Measurements from ENCODE around the gene PCDH9.

The PCDH9 gene

DNA sequence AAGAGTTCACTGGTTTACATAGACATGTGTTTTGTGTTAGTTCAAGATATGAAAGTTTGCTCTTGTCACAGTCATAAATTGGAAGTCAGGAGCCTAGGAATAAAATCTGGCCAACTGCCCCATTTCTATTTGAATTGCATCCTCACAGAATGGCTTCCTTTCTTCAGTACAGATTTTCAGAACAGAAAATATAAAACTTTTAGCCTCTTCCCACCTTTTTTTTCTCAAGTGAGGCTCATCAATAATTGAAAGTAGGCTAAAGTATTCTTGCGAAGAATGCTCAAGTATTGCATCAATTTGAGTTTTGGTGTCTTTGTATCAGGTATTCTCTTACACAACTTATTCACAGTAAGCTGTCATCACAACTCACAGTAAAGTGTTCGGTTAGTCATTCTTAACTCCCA, 802.7 kb downstream of the PCDH9 start:
- in situ Hi-C loops (cut with MboI; ENCODE audit: low sequenced_read_pairs, unreplicated experiment): no loop called here
- no peak for DNase-seq (ENCODE audit: low spot score)
- TF ChIP-seq, protein P1, sequence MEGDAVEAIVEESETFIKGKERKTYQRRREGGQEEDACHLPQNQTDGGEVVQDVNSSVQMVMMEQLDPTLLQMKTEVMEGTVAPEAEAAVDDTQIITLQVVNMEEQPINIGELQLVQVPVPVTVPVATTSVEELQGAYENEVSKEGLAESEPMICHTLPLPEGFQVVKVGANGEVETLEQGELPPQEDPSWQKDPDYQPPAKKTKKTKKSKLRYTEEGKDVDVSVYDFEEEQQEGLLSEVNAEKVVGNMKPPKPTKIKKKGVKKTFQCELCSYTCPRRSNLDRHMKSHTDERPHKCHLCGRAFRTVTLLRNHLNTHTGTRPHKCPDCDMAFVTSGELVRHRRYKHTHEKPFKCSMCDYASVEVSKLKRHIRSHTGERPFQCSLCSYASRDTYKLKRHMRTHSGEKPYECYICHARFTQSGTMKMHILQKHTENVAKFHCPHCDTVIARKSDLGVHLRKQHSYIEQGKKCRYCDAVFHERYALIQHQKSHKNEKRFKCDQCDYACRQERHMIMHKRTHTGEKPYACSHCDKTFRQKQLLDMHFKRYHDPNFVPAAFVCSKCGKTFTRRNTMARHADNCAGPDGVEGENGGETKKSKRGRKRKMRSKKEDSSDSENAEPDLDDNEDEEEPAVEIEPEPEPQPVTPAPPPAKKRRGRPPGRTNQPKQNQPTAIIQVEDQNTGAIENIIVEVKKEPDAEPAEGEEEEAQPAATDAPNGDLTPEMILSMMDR (IDR thresholded peaks at IDR 0.05; ENCODE audit: borderline replicate concordance, control extremely low read depth, extremely low read depth, insufficient read depth, missing control alignments): no peak

DNA sequence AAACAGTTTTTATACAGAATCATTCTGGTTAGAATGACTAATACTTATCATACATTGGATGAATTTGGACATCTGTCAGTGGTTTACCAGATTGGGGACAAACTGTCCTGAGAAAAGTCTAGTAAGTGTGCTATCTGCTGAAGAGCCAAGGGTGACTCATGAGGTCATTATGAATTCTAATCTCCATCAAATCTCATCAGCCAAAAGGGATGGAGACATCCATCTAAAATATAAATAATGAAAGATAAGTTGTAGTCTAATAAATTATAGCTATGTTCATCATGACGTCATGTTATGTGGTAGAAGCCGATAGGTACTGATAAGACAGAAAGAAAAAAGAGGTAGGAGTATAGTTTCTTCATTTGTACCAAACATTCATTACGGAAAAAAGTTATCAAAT, 804.4 kb downstream of the PCDH9 start:
- in situ Hi-C loops (cut with MboI; ENCODE audit: low sequenced_read_pairs, unreplicated experiment): no loop called here
- TF ChIP-seq, protein P1 (IDR thresholded peaks at IDR 0.05; ENCODE audit: borderline replicate concordance, control extremely low read depth, extremely low read depth, insufficient read depth, missing control alignments): no peak
- no peak for DNase-seq (ENCODE audit: low spot score)

DNA sequence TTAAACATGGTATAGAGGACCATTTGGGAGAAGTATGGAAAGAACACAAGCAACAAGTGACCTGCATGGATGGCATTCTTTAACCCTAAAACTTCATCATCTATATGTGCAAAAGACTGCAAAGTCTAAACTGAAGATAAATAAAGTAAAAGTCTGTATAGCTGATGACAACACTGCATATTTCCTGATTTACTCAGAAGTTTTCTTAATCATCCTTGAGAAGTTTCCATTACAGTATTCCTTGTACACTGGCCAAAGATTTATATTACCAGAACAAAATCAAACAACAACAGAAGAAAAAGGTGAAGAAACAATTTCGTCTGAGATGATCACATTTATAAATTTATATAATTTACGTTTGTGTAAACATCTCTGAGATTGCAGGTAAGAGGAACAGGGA, 805.7 kb downstream of the PCDH9 start:
- no peak for DNase-seq (ENCODE audit: low spot score)
- in situ Hi-C loops (cut with MboI; ENCODE audit: low sequenced_read_pairs, unreplicated experiment): no loop called here
- TF ChIP-seq, protein P1 (IDR thresholded peaks at IDR 0.05; ENCODE audit: borderline replicate concordance, control extremely low read depth, extremely low read depth, insufficient read depth, missing control alignments): no peak

DNA sequence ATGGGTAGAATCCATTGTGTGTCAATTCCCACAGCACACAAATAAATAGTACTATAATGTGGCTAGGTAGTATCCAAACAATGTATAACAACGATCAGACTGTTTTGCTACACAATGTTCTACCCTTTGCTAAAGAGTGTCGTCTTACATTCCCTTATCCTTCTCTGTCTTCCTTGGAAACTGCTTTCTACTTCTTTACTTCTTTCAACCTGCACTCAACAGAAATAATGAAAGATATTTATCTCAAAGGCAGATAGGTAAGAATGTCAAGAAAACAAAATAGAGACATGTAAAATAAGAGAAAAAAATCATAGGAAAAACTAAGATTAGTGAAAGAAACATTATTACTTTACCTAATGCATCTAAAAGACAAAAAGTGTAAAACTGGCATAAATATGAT, 814.7 kb downstream of the PCDH9 start:
- in situ Hi-C loops (cut with MboI; ENCODE audit: low sequenced_read_pairs, unreplicated experiment): no loop called here
- no peak for DNase-seq (ENCODE audit: low spot score)
- TF ChIP-seq, protein P1 (IDR thresholded peaks at IDR 0.05; ENCODE audit: borderline replicate concordance, control extremely low read depth, extremely low read depth, insufficient read depth, missing control alignments): no peak

DNA sequence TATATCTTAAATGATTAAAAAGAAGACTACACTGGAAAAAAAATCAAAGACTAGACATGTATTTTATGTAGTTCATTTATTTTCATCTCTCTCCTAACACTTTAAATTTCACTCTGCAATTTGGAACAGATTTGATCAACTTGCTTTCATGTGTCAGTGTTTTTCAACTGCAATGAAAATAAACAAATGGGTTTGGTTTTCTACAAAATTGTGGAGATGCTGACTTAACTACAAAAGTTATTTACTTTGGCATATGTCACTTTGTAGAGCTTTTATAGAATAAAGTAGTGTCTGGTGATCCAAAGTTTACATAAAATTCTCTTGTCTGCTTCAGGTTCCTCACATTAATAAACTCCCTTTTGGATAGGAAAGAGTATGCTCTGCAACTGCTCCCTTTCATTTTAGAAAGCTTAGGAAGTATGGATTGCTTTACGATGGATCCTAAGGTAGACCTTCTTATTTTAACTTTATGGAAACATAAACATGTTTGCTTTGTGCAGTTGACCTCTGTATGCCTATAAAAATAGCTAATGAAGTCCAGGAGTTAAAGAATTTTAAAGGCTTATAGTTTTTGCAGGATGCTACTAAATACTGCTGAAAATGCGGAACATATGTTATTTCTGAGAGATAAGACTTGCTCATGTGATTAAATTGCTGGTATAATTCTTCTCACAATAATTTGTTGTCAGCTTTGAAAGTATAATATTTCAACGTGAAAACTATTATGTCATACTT, 815.9 kb downstream of the PCDH9 start:
- TF ChIP-seq, protein P1 (IDR thresholded peaks at IDR 0.05; ENCODE audit: borderline replicate concordance, control extremely low read depth, extremely low read depth, insufficient read depth, missing control alignments): no peak
- in situ Hi-C loops (cut with MboI; ENCODE audit: low sequenced_read_pairs, unreplicated experiment): no loop called here

DNA sequence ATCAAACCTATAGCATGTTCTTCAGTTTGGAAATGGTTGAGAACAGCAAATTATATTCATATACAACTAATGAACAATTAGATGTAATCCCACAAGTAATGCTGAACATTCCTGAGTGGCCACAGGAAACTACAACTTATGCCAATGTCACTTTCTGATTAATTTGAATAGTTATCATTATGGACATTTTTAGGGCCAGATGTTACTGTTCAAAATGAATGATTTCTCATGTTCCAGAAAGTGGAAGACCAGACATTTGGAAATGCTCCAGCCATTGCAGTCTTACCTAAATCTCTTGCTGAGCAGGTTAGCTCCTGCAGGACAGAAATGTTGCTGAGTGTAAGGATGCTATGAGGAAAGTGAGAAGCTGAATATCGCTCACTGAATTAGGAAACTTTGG, 819.8 kb downstream of the PCDH9 start:
- no peak for DNase-seq (ENCODE audit: low spot score)
- TF ChIP-seq, protein P1 (IDR thresholded peaks at IDR 0.05; ENCODE audit: borderline replicate concordance, control extremely low read depth, extremely low read depth, insufficient read depth, missing control alignments): no peak
- in situ Hi-C loops (cut with MboI; ENCODE audit: low sequenced_read_pairs, unreplicated experiment): no loop called here

More for the DNA sequence above, 815.9 kb downstream of the PCDH9 start:
- no peak for DNase-seq (ENCODE audit: low spot score)

All from GM13976 (cell line).